IPS-15b (cell line): ENCODE measurements around the gene PRKAR1B.

Experiments used
- H3K27me3 ChIP-seq: one replicate; pipeline ENCODE4 v1.6.1; 2013; ENCODE audit warnings: low read length; ENCODE audit not compliant: control insufficient read depth, insufficient read depth
- H3K36me3 ChIP-seq: one replicate; pipeline ENCODE4 v1.6.1; 2013; ENCODE audit warnings: low read length; ENCODE audit not compliant: control insufficient read depth, insufficient read depth
- H3K4me1 ChIP-seq: one replicate; pipeline ENCODE4 v1.6.1; 2013; ENCODE audit warnings: mild to moderate bottlenecking, low read length; ENCODE audit not compliant: control insufficient read depth, insufficient read depth
- H3K4me3 ChIP-seq: one replicate; pipeline ENCODE4 v1.5.1; 2013; ENCODE audit warnings: low read depth, low read length
- H3K9ac ChIP-seq: one replicate; pipeline ENCODE4 v1.6.1; 2013; ENCODE audit warnings: low read depth, mild to moderate bottlenecking, low read length
- H3K9me3 ChIP-seq: one replicate; pipeline ENCODE4 v1.6.1; 2013; ENCODE audit warnings: mild to moderate bottlenecking, low read length; ENCODE audit not compliant: control insufficient read depth, insufficient read depth

The PRKAR1B gene

DNA sequence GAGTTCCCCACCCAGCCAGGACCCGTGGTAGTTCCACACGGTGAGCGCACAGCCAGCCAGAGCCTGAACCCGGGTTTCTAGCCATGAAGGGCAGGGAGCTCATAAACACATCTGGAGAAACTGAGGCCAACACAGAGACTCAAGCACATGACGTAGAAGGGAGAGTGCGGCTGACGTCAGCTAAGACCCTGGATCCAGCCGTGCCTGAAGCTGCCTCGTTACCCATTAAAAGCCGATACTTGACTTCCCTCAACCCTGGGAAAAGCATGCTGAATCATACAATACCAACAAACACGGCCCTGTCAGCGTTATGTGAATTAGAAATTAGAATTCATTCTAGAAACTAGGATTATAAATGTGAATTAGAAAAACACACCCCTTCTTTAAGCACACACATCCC is 142.3 kb downstream of the PRKAR1B start:
- H3K27me3 ChIP-seq = no peaks in the 10 kb centered on the region
- H3K4me1 ChIP-seq = no peaks in the 10 kb centered on the region
- H3K4me3 ChIP-seq = no peak overlapping the region
- no peaks in the 10 kb centered on the region for H3K9me3 ChIP-seq
- no peak overlapping the region for H3K9ac ChIP-seq
- H3K36me3 ChIP-seq = peaks cover 42% of the 10 kb centered on the region

DNA sequence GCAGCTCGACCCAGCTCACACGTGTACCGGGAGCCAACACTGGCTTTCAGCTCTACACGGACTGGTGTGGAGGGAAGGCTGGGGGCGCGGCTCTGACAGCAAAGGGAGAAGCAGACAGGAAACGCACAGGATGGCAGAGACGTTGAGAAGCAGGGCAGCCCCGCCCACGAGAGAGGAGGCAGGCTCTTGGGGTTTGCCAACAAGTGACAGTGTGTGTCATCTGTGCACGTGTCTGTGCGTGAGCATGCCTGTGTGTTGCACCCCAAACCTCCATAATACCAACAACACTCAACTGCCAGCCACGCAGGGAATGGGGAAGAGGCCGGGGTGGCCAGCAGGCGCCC is 143.0 kb downstream of the PRKAR1B start:
- H3K4me1 ChIP-seq = no peaks in the 10 kb centered on the region
- no peaks in the 10 kb centered on the region for H3K9me3 ChIP-seq
- no peak overlapping the region for H3K9ac ChIP-seq
- peaks cover 36% of the 10 kb centered on the region for H3K36me3 ChIP-seq
- H3K4me3 ChIP-seq = no peak overlapping the region
- H3K27me3 ChIP-seq = no peaks in the 10 kb centered on the region

DNA sequence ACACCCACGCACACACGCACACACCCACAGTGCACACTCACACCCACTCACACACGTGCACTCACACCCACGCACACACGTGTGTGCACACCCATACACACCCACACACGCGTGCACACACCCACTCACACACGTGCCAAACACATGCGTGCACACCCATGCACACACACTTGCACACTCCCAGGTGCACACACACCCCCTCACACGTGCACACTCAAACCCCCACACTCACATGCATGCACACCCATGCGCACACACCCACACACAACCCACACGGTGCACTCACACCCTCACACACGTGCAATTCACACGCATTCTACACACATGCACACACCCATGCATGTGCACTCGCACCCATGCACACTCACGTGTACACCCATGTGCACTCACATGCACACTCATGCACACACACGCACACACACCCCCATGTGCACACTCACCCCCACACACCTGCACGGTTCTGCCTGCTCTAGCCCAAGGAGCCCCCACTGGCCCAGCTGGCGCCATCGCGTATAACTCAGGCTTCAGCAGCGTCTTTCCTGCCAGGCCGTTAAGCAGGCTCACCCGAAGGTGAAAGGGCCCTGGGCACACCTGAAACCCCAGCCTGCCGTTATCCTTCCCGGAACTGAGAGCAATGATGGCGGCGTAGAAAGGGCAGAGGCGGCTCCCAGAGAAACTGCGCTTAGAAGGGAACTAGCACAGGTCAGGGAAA is 143.5 kb downstream of the PRKAR1B start:
- H3K36me3 ChIP-seq = peaks cover 34% of the 10 kb centered on the region
- no peak overlapping the region for H3K4me3 ChIP-seq
- H3K9ac ChIP-seq = no peak overlapping the region
- H3K4me1 ChIP-seq = no peaks in the 10 kb centered on the region
- H3K9me3 ChIP-seq = no peaks in the 10 kb centered on the region
- H3K27me3 ChIP-seq = no peaks in the 10 kb centered on the region

DNA sequence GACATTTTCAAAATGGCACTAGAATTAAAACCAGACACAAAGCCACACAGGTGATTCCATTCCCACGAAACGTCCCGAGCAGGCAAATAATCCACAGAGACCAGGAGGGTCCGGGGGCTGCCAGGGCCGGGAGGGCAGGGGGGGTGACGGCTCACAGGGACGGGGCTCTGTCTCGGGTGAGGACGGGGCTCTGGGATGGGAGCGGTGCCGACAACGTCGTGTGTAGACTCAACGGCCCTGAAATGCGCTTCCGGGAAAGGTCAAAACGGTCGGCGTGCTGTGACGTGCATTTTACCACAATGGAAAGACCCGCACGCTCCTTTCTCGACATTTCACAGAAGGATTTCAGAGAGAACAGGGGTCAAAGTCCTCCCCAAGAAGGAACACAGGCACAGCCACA is 144.2 kb downstream of the PRKAR1B start:
- Histone ChIP-seq H3K9me3 (no peaks in the 10 kb centered on the region), H3K4me1 (no peaks in the 10 kb centered on the region), H3K36me3 (peaks cover 30% of the 10 kb centered on the region), H3K4me3 (no peak overlapping the region), H3K27me3 (no peaks in the 10 kb centered on the region), H3K9ac (no peak overlapping the region)

DNA sequence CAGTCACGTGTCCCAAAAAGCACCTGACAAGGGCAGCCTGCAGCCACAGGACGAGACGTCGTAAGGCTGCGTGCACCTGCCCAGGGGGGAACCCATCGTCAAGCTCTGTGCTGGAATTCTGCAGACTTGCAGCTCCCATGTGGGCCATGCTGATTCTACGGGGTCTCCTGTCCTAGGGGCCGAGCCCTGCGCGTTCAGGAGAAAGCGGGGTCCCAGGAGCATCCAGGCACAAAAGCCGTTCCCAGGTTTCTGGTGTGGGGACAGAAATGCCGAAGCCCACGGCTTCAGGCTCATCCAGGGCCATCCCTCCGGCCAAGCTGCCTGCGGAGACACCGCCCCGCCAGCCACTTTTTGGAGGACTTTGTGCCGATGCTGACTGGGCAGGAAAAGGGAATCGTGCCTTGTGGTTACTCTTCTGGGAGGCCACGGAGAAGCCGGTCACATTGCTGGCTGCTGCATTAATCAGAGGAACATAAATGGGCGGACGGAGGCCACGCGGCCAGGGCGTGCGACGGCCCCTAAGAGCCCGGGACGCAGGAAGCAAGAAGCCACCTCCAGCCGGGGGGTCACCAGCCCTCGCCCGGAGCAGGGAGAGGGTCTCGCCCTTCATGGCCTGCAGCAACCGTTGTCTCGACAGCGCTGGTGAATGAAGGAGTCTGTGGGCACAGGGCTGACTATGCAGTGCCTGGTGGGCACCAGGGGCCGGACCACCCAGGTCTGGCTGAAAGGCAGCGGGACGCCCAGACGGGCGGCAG is 144.8 kb downstream of the PRKAR1B start:
- no peaks in the 10 kb centered on the region for H3K4me1 ChIP-seq
- peaks cover 35% of the 10 kb centered on the region for H3K36me3 ChIP-seq
- no peaks in the 10 kb centered on the region for H3K27me3 ChIP-seq
- no peaks in the 10 kb centered on the region for H3K9me3 ChIP-seq
- no peak overlapping the region for H3K9ac ChIP-seq
- H3K4me3 ChIP-seq = no peak overlapping the region

DNA sequence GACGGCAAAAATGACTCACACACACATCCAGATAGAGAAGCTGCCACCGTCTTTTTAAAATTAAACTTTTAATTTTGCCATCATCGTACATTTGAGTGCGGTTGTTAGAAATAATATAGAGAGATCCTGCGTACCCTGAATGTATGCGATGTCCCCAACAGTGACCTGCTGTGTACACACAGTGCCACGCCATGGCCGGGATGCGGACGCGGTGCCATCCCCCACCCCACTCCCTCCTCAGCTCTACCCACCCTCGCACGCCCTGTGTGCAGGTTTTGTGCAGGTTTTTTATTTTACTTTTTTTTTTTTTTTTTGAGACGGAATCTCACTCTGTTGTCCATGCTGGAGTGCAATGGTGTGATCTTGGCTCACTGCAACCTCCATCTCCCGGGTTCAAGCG is 148.7 kb downstream of the PRKAR1B start:
- Histone ChIP-seq H3K4me3 (no peak overlapping the region), H3K9ac (no peak overlapping the region), H3K36me3 (peaks cover 20% of the 10 kb centered on the region), H3K27me3 (no peaks in the 10 kb centered on the region), H3K9me3 (no peaks in the 10 kb centered on the region), H3K4me1 (no peaks in the 10 kb centered on the region)

DNA sequence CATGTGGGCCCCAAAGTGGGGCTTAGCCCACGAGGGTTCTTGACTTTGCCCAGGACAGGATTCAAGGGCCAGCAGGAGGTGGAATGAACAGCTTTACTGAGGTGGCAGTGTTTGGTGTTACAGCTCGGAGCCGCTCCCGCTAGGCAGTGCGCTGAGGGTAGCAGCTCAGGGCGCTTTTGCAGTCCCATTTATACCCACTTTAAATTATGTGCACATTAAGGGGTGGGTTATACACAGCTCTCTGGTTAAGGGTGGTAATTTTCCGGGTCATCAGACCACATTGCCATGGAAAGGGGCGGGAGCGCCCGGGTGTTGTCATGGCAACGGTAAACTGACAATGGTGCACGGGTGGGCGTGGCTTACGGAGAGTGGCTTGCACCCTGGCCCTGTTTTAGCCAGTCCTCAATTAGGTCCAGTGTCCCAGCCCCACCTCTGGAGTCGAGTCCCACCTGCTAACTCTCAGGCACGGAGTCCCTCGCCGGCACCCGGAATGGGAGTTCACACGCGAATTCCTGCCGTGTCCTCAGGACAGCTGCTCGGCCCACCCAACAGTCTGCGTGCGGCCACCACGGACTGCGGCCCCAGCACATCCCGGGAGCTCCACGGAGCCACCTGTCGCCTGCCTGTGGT is 149.2 kb downstream of the PRKAR1B start:
- peaks cover 17% of the 10 kb centered on the region for H3K36me3 ChIP-seq
- no peak overlapping the region for H3K9ac ChIP-seq
- H3K27me3 ChIP-seq = no peaks in the 10 kb centered on the region
- H3K4me3 ChIP-seq = no peak overlapping the region
- H3K4me1 ChIP-seq = no peaks in the 10 kb centered on the region
- no peaks in the 10 kb centered on the region for H3K9me3 ChIP-seq

DNA sequence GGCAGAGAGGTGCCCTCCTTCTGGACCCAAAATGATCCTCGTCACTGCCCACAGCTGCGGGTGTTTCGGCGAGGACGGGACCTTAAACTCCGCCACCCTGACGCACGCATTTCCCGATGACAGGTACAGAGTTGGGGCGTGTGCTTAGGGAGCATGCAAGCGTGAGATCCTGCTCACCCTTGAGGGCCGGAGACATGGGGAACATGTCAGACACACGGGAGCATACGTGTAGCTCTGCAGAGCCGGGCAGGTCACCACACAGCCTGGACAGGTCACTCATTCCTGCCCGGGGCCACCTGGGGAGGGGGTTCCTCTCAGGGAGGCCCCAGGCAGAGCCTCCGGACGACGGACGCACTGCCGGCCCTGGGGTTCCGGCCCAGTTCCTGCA is 149.8 kb downstream of the PRKAR1B start:
- Histone ChIP-seq H3K27me3 (no peaks in the 10 kb centered on the region), H3K4me1 (no peaks in the 10 kb centered on the region), H3K36me3 (peaks cover 12% of the 10 kb centered on the region), H3K4me3 (no peak overlapping the region), H3K9ac (no peak overlapping the region), H3K9me3 (no peaks in the 10 kb centered on the region)

DNA sequence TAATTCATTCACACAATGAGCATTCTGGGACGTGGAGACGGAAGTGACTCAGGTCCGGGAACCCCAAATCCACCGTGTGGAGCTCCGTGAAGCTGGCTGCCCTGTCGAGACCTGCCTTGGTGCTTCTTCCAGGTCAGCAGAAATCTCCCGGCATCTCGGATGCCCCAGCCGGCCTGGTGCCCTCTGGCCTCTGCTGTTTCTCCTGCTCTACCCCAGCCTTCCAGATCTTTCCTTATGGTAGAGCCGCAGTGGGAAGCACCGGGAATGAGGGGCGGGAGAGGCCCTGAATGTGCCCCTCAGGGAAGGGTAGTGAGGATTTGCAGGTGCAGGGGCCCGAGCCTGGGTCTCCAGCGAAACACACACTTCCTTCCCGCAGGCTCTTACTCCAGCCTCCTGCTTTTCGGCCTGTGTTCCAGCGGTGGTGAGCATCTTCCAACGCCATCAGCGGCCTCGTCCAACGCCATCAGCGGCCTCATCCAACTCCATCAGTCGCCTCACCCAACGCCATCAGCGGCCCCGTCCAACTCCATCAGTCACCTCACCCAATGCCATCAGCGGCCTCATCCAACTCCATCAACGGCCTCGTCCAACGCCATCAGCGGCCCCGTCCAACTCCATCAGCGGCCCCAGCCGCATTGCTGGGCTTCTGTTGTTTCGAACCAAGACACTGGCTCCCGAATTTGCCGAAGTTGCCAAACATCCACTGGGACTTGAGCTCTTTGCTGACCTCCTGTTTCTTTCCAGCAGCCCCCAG is 150.4 kb downstream of the PRKAR1B start:
- Histone ChIP-seq H3K9ac (no peak overlapping the region), H3K9me3 (no peaks in the 10 kb centered on the region), H3K27me3 (no peaks in the 10 kb centered on the region), H3K4me1 (no peaks in the 10 kb centered on the region), H3K36me3 (peaks cover 10% of the 10 kb centered on the region), H3K4me3 (no peak overlapping the region)

DNA sequence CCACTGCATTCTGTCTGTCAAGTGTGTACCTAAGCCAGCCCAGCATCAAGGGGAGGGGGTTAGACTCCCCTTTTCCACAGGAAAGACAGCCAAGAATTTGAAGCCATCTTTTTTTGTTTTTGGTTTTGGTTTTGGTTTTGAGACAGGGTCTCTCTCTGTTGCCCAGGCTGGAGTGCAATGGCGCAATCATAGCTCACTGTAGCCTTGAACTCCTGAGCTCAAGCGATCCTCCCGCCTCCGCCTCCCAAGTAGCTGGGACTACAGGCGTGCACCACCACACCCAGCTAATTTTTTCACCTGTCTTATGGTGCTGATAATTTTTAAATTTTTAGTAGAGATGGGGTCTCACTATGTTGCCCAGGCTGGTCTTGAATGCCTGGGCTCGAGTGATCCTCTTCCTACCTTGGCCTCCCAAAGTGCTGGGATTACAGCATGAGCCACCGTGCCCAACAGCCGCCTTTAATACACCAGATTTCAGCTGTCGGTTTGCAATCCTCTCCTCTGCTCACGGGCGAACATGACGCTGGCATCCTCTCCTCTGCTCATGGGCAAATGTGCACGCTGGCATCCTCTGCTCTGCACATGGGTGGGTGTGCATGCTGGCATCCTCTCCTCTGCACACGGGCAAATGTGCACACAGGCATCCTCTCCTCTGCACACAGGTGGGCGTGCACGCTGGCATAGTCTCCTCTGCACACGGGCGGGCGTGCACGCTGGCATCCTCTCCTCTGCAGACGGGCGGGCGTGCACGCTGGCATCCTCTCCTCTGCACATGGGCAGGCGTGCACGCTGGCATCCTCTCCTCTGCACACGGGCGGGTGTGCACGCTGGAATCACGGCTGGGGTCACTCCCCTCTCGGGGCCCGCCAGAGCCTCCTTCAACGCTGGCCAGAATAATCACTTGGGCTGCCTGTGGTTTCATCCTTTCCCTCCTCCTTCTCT is 151.4 kb downstream of the PRKAR1B start:
- Histone ChIP-seq H3K27me3 (no peaks in the 10 kb centered on the region), H3K9me3 (no peaks in the 10 kb centered on the region), H3K4me3 (no peak overlapping the region), H3K9ac (no peak overlapping the region), H3K4me1 (no peaks in the 10 kb centered on the region), H3K36me3 (peaks cover 10% of the 10 kb centered on the region)
